ENCODE measurements around the gene PANX3. TPM values are rescaled to one million over a fixed set of nuclear protein-coding genes. Genes with fewer than 3 reads are reported as not detected.

The PANX3 gene
- polyA plus RNA-seq, 1 of the 3 experiments (the other 2 are of a cell fraction): not detected

DNA sequence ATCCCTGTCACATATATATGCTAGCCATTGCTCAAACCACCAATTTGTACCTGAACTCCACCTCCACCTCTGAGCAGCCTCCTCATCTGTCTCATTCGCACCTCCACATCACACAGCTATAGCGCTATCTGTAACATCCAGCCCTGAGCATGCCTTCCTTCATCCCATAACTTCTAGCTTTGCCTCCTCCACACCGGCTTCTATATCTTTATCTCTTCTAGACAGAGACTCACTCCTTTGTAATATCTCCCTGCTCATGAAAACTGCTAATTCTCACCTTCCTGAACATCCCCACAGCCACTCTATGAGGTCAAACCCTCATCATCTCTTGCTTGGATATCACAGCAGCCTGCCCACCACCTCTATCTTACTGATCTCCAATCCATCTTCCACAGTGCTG lies 56.4 kb downstream of the PANX3 start:
- WGBS (ENCODE audit: low lambda C conversion rate): 89% methylated on average over 3 of the region's 3 CpGs
- Histone ChIP-seq H2AFZ (ENCODE audit: low read depth) (no peak overlapping the region), H3F3A (replicated peaks; ENCODE audit: insufficient read depth) (peaks cover 4% of the 10 kb centered on the region), H4K20me1 (ENCODE audit: insufficient read depth) (no peaks in the 10 kb centered on the region), H3K9me3 (no peaks in the 10 kb centered on the region), H3K4me3 (ENCODE audit: low read depth in 2 of 2, low read length in 1 of 2) (no peak overlapping the region), H3K9ac (no peak overlapping the region), H3K36me3 (replicated peaks in 1 of 2; ENCODE audit: control insufficient read depth in 1 of 2, insufficient read depth in 2 of 2, low read length in 1 of 2) (peaks cover 2 to 8% of the 10 kb centered on the region in 2 experiments), H3K79me2 (ENCODE audit: insufficient read depth) (no peaks in the 10 kb centered on the region), H3K4me1 (ENCODE audit: control insufficient read depth in 1 of 2, insufficient read depth in 2 of 2, low read depth in 1 of 2, low read length in 1 of 2) (peaks cover 0 to under 1% of the 10 kb centered on the region in 2 experiments; a peak in 1 of 4 replicates), H3K9me2 (no peaks in the 10 kb centered on the region), H3K27me3 (ENCODE audit: insufficient read depth) (no peaks in the 10 kb centered on the region), H3K4me2 (no peak overlapping the region), H3K27ac (ENCODE audit: low read depth in 2 of 2, low read length in 1 of 2) (no peak overlapping the region)
- POLR2A ChIA-PET: no interaction called here
- TF ChIP-seq, protein P1, sequence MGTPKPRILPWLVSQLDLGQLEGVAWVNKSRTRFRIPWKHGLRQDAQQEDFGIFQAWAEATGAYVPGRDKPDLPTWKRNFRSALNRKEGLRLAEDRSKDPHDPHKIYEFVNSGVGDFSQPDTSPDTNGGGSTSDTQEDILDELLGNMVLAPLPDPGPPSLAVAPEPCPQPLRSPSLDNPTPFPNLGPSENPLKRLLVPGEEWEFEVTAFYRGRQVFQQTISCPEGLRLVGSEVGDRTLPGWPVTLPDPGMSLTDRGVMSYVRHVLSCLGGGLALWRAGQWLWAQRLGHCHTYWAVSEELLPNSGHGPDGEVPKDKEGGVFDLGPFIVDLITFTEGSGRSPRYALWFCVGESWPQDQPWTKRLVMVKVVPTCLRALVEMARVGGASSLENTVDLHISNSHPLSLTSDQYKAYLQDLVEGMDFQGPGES (IDR thresholded peaks at IDR 0.05; ENCODE audit: low read depth, low read length): no peak
- TF ChIP-seq, protein P2, sequence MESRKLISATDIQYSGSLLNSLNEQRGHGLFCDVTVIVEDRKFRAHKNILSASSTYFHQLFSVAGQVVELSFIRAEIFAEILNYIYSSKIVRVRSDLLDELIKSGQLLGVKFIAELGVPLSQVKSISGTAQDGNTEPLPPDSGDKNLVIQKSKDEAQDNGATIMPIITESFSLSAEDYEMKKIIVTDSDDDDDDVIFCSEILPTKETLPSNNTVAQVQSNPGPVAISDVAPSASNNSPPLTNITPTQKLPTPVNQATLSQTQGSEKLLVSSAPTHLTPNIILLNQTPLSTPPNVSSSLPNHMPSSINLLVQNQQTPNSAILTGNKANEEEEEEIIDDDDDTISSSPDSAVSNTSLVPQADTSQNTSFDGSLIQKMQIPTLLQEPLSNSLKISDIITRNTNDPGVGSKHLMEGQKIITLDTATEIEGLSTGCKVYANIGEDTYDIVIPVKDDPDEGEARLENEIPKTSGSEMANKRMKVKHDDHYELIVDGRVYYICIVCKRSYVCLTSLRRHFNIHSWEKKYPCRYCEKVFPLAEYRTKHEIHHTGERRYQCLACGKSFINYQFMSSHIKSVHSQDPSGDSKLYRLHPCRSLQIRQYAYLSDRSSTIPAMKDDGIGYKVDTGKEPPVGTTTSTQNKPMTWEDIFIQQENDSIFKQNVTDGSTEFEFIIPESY (IDR thresholded peaks at IDR 0.05; ENCODE audit: borderline replicate concordance, low read depth): no peak
- TF ChIP-seq TAF1 (IDR thresholded peaks at IDR 0.05; ENCODE audit: borderline replicate concordance, low read depth, low read length) (no peak), EZH2phosphoT487 (IDR thresholded peaks at IDR 0.05; ENCODE audit: borderline replicate concordance, low read depth) (no peak), FOXM1 (IDR thresholded peaks at IDR 0.05; ENCODE audit: low read depth) (no peak)
- TF ChIP-seq, protein P3, sequence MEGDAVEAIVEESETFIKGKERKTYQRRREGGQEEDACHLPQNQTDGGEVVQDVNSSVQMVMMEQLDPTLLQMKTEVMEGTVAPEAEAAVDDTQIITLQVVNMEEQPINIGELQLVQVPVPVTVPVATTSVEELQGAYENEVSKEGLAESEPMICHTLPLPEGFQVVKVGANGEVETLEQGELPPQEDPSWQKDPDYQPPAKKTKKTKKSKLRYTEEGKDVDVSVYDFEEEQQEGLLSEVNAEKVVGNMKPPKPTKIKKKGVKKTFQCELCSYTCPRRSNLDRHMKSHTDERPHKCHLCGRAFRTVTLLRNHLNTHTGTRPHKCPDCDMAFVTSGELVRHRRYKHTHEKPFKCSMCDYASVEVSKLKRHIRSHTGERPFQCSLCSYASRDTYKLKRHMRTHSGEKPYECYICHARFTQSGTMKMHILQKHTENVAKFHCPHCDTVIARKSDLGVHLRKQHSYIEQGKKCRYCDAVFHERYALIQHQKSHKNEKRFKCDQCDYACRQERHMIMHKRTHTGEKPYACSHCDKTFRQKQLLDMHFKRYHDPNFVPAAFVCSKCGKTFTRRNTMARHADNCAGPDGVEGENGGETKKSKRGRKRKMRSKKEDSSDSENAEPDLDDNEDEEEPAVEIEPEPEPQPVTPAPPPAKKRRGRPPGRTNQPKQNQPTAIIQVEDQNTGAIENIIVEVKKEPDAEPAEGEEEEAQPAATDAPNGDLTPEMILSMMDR (IDR thresholded peaks at IDR 0.05): no peak
- no peak for DNase-seq
- CTCF ChIA-PET: interaction anchor here (1.4 kb wide), 1 partner anchor 170 kb away, joined by 4 read pairs; no protein-coding TSS in a partner anchor

DNA sequence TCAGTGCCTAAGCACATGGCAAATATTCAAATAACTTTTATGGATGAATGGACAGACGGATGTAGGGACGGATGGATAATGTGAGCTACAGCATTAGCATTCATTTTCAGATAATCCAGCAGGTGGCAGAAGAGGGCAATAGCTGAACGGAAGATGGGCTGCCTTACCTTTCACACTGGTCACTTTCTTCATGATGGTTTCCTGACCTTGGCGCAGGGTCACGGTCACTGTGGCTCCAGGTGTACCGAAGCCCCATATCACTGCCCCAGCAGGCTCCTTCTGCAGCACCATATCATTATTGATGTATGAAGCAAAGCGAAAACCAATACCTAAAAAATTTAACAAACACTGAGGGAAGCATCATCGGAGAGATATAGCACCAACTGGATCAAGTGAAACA lies 58.0 kb downstream of the PANX3 start:
- POLR2A ChIA-PET: interaction anchor here (0.6 to 0.8 kb wide), 2 partner anchors 92 to 207 kb away, joined by 3 to 4 read pairs; no protein-coding TSS in a partner anchor
- DNase-seq: peak; percentile 73
- Histone ChIP-seq H3K27me3 (ENCODE audit: insufficient read depth) (no peaks in the 10 kb centered on the region), H3K9me3 (no peaks in the 10 kb centered on the region), H2AFZ (ENCODE audit: low read depth) (no peak overlapping the region), H3K79me2 (ENCODE audit: insufficient read depth) (no peaks in the 10 kb centered on the region), H3K9me2 (no peaks in the 10 kb centered on the region), H3K36me3 (replicated peaks in 1 of 2; ENCODE audit: control insufficient read depth in 1 of 2, insufficient read depth in 2 of 2, low read length in 1 of 2) (peaks cover 2 to 8% of the 10 kb centered on the region in 2 experiments), H3K4me1 (ENCODE audit: control insufficient read depth in 1 of 2, insufficient read depth in 2 of 2, low read depth in 1 of 2, low read length in 1 of 2) (peaks cover 0 to 7% of the 10 kb centered on the region in 2 experiments; a peak in 1 of 4 replicates), H4K20me1 (ENCODE audit: insufficient read depth) (no peaks in the 10 kb centered on the region), H3K4me2 (no peak overlapping the region), H3K4me3 (ENCODE audit: low read depth in 2 of 2, low read length in 1 of 2) (peak overlapping the region in 1 of 2 experiments; percentile 2; a peak in 1 of 4 replicates), H3K27ac (ENCODE audit: low read depth in 2 of 2, low read length in 1 of 2) (no peak overlapping the region), H3F3A (replicated peaks; ENCODE audit: insufficient read depth) (peaks cover 4% of the 10 kb centered on the region), H3K9ac (no peak overlapping the region)
- TF ChIP-seq SMC3 (IDR thresholded peaks at IDR 0.05; ENCODE audit: low read depth, low read length) (peak; percentile 80), ELF1 (IDR thresholded peaks at IDR 0.05) (no peak), SIN3A (IDR thresholded peaks at IDR 0.05; ENCODE audit: borderline replicate concordance, low read depth, low read length) (no peak), RAD21 (IDR thresholded peaks at IDR 0.05; ENCODE audit: low read length) (peak; percentile 92), MXI1 (IDR thresholded peaks at IDR 0.05; ENCODE audit: low read depth, low read length) (no peak)
- TF ChIP-seq, protein P4, sequence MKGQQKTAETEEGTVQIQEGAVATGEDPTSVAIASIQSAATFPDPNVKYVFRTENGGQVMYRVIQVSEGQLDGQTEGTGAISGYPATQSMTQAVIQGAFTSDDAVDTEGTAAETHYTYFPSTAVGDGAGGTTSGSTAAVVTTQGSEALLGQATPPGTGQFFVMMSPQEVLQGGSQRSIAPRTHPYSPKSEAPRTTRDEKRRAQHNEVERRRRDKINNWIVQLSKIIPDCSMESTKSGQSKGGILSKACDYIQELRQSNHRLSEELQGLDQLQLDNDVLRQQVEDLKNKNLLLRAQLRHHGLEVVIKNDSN (IDR thresholded peaks at IDR 0.05; ENCODE audit: borderline replicate concordance, low read depth): no peak
- TF ChIP-seq, protein P3 (IDR thresholded peaks at IDR 0.05): peak; percentile 73
- CTCF ChIA-PET: interaction anchor here (0.6 to 6.5 kb wide), 48 partner anchors 9 to 618 kb away, joined by 3 to 70 read pairs (median 5); partner anchors contain the start of genes ESAM, NRGN, ROBO3 and VSIG2
- 31% methylated on average over 8 of the region's 8 CpGs for WGBS (ENCODE audit: low lambda C conversion rate)

Measured in SK-N-SH (cell line).